ENCODE measurements around the gene TIGD1.

Gene TIGD1

DNA sequence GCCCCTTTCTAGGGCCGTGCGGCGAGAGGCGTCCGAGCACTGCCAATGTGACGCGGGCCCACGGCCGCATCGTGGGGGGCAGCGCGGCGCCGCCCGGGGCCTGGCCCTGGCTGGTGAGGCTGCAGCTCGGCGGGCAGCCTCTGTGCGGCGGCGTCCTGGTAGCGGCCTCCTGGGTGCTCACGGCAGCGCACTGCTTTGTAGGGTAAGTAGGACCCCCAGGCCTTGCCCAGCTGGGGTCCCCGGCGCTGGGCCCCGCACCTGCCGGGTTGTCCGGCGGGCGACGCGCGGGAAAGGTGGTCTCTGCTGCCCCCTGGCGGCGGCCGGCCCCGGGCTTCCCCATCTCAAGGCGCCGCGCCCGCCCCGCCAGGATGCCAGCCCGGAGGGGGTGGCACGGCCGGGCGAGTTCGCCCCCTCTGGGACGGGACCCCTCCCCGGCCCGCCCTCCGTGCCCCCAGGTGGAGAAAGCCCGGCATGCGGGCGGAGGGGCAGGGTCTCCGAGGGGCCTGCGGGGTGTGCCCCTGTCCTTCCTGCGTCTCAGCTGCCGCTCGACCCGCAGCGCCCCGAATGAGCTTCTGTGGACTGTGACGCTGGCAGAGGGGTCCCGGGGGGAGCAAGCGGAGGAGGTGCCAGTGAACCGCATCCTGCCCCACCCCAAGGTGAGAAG is 28.3 kb downstream of the TIGD1 start:
- Histone ChIP-seq H3K4me1 (peaks cover 6% of the 10 kb centered on the region), H3K9me3 (no peaks in the 10 kb centered on the region), H3K4me3 (ENCODE audit: low read depth, low read length) (no peak overlapping the region), H3K36me3 (no peaks in the 10 kb centered on the region), H3K27me3 (peaks cover 21% of the 10 kb centered on the region)
- DNase-seq = peak; percentile 73
- TF ChIP-seq, protein P1, sequence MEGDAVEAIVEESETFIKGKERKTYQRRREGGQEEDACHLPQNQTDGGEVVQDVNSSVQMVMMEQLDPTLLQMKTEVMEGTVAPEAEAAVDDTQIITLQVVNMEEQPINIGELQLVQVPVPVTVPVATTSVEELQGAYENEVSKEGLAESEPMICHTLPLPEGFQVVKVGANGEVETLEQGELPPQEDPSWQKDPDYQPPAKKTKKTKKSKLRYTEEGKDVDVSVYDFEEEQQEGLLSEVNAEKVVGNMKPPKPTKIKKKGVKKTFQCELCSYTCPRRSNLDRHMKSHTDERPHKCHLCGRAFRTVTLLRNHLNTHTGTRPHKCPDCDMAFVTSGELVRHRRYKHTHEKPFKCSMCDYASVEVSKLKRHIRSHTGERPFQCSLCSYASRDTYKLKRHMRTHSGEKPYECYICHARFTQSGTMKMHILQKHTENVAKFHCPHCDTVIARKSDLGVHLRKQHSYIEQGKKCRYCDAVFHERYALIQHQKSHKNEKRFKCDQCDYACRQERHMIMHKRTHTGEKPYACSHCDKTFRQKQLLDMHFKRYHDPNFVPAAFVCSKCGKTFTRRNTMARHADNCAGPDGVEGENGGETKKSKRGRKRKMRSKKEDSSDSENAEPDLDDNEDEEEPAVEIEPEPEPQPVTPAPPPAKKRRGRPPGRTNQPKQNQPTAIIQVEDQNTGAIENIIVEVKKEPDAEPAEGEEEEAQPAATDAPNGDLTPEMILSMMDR (IDR thresholded peaks at IDR 0.05; ENCODE audit: low read depth, low read length) = peak; percentile 48

DNA sequence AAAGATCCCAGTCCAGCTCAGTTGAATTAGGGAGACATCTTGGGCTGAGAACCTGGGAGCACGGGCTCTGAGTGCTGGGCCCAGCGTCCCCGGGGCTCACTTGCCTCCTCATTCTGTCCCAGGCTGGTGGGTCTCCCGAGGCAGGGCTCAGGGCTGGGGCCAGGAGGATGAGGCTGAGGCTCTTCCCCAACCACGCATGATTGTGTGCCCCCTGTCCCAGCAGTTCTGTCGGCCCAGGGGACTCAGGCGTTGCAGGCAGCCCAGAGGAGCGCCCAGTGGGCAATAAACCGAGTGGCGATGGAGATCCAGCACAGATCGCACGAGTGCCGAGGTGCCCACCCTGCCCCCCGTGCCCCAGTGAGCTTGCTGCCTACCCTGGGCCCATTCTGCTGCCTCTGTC is 29.3 kb downstream of the TIGD1 start:
- peaks cover 6% of the 10 kb centered on the region for H3K4me1 ChIP-seq
- H3K27me3 ChIP-seq = peaks cover 21% of the 10 kb centered on the region
- H3K36me3 ChIP-seq = no peaks in the 10 kb centered on the region
- TF ChIP-seq, protein P1 (IDR thresholded peaks at IDR 0.05; ENCODE audit: low read depth, low read length) = no peak
- no peak overlapping the region for H3K4me3 ChIP-seq (ENCODE audit: low read depth, low read length)
- no peaks in the 10 kb centered on the region for H3K9me3 ChIP-seq
- DNase-seq = no peak

DNA sequence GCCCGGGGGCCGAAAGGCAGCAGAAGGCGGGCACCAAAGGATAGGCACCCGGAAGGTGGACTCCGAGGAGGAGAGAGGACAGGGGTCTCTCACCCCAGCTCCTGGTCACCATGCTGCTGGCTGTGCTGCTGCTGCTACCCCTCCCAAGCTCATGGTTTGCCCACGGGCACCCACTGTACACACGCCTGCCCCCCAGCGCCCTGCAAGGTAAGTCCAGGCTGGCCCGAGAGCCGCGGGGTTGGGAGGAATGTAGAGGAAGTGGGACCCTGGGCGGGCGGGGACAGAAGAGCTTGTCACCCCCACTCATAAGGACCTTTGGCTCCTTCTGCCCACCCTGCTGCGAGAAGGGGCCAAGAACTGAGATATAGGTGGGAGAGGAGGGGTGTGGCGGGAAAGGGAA is 29.9 kb downstream of the TIGD1 start:
- H3K27me3 ChIP-seq = peaks cover 21% of the 10 kb centered on the region
- no peaks in the 10 kb centered on the region for H3K36me3 ChIP-seq
- no peak overlapping the region for H3K4me3 ChIP-seq (ENCODE audit: low read depth, low read length)
- H3K9me3 ChIP-seq = no peaks in the 10 kb centered on the region
- TF ChIP-seq, protein P1 (IDR thresholded peaks at IDR 0.05; ENCODE audit: low read depth, low read length) = no peak
- peaks cover 4% of the 10 kb centered on the region for H3K4me1 ChIP-seq
- no peak for DNase-seq

DNA sequence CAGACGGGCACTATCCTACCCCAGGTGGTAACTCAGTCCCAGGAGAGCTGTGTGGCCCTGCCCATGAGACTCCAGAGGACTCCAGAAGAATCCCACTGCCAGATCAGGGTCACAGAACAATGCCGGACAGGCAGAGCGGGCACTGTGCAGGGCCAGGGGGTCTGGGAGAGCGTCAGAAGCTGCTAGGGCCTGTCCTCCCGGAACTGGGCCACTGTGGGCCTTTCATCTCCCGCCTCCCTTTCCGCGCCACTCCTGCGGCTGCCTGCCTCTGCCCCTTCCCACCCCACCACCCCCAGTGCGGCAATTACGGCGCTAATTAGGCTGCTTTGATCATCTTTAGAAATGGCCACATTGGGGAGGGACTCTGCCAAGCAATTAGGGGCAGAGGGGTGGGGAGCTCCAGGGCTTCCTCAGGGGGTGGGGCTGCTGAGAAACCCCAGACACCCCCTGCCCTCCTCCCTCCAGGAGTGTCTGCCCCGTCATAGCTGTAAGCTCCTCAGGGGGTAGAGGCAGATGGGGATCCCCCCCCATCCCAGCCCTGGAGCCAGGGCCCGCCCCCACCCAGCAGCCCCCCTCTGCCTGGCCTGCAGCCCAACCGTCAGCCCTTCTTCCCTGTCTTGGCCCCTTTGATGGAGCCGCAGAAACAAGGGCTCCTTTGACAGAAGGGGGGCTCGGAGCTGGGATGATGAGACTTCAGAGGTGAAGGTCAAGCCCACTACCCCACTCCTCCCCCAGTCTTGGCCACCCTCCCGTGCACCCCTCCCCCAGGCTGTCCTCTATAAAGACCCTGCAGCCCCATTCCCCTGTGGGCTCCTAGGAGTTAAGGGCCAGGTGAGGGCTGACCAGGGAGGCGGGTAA is 30.5 kb downstream of the TIGD1 start, which contains the start of gene PRSS56:
PRSS56 (plus strand) TSS at position 808 of the 858 bp plus-strand sequence. CDS start 211 bp downstream, outside the sequence.
- no peaks in the 10 kb centered on the region for H3K9me3 ChIP-seq
- TF ChIP-seq, protein P1 (IDR thresholded peaks at IDR 0.05; ENCODE audit: low read depth, low read length) = no peak
- no peaks in the 10 kb centered on the region for H3K4me1 ChIP-seq
- H3K36me3 ChIP-seq = no peaks in the 10 kb centered on the region
- H3K4me3 ChIP-seq (ENCODE audit: low read depth, low read length) = no peak within 1 kb of the TSS
- no peak for DNase-seq
- peaks cover 21% of the 10 kb centered on the region for H3K27me3 ChIP-seq

DNA sequence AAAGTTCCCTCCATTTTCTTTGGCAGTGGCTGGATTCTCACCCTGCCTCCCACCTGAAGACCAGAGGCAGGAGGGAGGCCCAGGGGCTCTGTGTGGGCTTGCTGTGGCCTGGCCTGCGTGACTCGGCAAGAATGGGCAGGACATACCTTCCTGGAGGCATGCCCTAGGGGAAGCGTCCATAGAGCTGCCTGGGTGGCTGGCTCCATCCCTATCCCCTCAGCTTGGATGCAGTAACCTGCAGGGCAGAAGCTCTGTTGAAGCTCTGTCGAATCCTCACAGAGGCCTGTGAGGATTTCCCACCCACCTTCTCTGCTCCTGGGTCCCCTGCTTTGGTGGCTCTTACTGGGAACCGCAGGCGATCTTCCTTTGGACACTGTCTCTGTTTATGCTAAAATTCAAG is 31.5 kb downstream of the TIGD1 start:
- TF ChIP-seq, protein P1 (IDR thresholded peaks at IDR 0.05; ENCODE audit: low read depth, low read length) = no peak
- Histone ChIP-seq H3K9me3 (no peaks in the 10 kb centered on the region), H3K27me3 (peaks cover 17% of the 10 kb centered on the region), H3K36me3 (no peaks in the 10 kb centered on the region), H3K4me3 (ENCODE audit: low read depth, low read length) (no peak overlapping the region), H3K4me1 (no peaks in the 10 kb centered on the region)
- DNase-seq = no peak

DNA sequence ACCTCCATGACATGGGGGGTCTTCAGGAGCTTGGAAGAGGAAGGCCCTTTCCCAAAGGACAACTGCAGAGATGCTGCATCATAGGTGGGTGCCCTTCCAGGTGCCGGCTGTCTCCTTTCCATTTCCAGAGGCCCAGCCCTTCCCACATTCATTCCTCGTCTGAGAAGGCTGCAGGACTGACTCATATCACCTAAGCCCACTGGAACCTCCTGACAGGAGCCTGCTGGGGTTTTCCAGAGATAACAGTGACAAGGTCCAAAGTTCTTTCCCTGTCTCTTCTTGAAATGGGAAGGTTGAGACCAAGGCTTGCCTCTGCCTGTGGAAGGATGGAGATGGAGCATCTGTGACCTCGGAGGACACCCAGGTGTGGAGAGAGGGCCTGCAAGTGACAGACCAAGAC is 33.8 kb downstream of the TIGD1 start:
- H3K27me3 ChIP-seq = no peaks in the 10 kb centered on the region
- no peak overlapping the region for H3K4me3 ChIP-seq (ENCODE audit: low read depth, low read length)
- peaks cover 15% of the 10 kb centered on the region for H3K4me1 ChIP-seq
- TF ChIP-seq, protein P1 (IDR thresholded peaks at IDR 0.05; ENCODE audit: low read depth, low read length) = no peak
- H3K36me3 ChIP-seq = no peaks in the 10 kb centered on the region
- no peaks in the 10 kb centered on the region for H3K9me3 ChIP-seq
- DNase-seq = no peak
